ENCODE results near the gene ING4. TPM values are rescaled to one million over a fixed set of nuclear protein-coding genes. Genes with fewer than 3 reads are reported as not detected.

ING4 gene
- total and polyA plus RNA-seq, 2 of the 13 experiments (the other 11 are each of a cell fraction or from before 2014, with no cell fraction given), result 14.4 to 32.4 TPM

GRCh38 chr12:6613776-6614512 is 49.0 kb downstream of the ING4 start (continued):
- TF ChIP-seq ZNF773 (CRISPR knock-in tag; IDR thresholded peaks at IDR 0.05; ENCODE audit: borderline replicate concordance), result no peak
- TF ChIP-seq FOXO1 (CRISPR knock-in tag; IDR thresholded peaks at IDR 0.05), result no peak
- TF ChIP-seq NCOA1 (CRISPR knock-in tag; IDR thresholded peaks at IDR 0.05), result no peak
- TF ChIP-seq NCOA2 (CRISPR knock-in tag; IDR thresholded peaks at IDR 0.05), result no peak
- peak; percentile 72 for TF ChIP-seq POLR2G (IDR thresholded peaks at IDR 0.05; ENCODE audit: low read depth, low read length)
- TF ChIP-seq ADNP (CRISPR knock-in tag; IDR thresholded peaks at IDR 0.05), result no peak
- no peak for TF ChIP-seq ONECUT2 (CRISPR knock-in tag; IDR thresholded peaks at IDR 0.05)
- TF ChIP-seq HINFP (CRISPR knock-in tag; IDR thresholded peaks at IDR 0.05; ENCODE audit: low read depth), result no peak
- TF ChIP-seq ZBTB8A (CRISPR knock-in tag; IDR thresholded peaks at IDR 0.05; ENCODE audit: borderline replicate concordance, low read depth), result no peak
- no peak for TF ChIP-seq RFXANK (CRISPR knock-in tag; IDR thresholded peaks at IDR 0.05)
- no peak for TF ChIP-seq KDM4B (CRISPR knock-in tag; IDR thresholded peaks at IDR 0.05)
- TF ChIP-seq DNMT3B (CRISPR knock-in tag; conservative IDR thresholded peaks at IDR 0.05), result no peak
- TF ChIP-seq ZNF326 (CRISPR knock-in tag; IDR thresholded peaks at IDR 0.05; ENCODE audit: borderline replicate concordance), result no peak
- TF ChIP-seq SP2 (CRISPR knock-in tag; IDR thresholded peaks at IDR 0.05), result peak; percentile 45
- TF ChIP-seq EEA1 (CRISPR knock-in tag; IDR thresholded peaks at IDR 0.05; ENCODE audit: borderline replicate concordance), result no peak
- peak; percentile 46; the same call in 1 of the 2 replicates for TF ChIP-seq ZNF768 (CRISPR knock-in tag; IDR thresholded peaks at IDR 0.05)
- TF ChIP-seq SIN3A (IDR thresholded peaks at IDR 0.05; ENCODE audit: borderline replicate concordance, low read depth, low read length), result no peak
- peak; percentile 38; the same call in 1 of the 2 replicates for TF ChIP-seq ZNF317 (CRISPR knock-in tag; IDR thresholded peaks at IDR 0.05)
- no peak for TF ChIP-seq ZNF136 (CRISPR knock-in tag; IDR thresholded peaks at IDR 0.05; ENCODE audit: low read depth)
- no peak for TF ChIP-seq TRIM24 (CRISPR knock-in tag; IDR thresholded peaks at IDR 0.05)
- TF ChIP-seq CREB1 (IDR thresholded peaks at IDR 0.05), result no peak
- TF ChIP-seq CREB1 (CRISPR knock-in tag; IDR thresholded peaks at IDR 0.05), result no peak
- peak; percentile 66; the same call in 1 of the 2 replicates for TF ChIP-seq YEATS2 (CRISPR knock-in tag; IDR thresholded peaks at IDR 0.05; ENCODE audit: borderline replicate concordance)
- TF ChIP-seq ZNF782 (CRISPR knock-in tag; IDR thresholded peaks at IDR 0.05; ENCODE audit: borderline replicate concordance), result peak; percentile 81; the same call in 1 of the 2 replicates
- no peak for TF ChIP-seq SMAD1 (CRISPR knock-in tag; IDR thresholded peaks at IDR 0.05; ENCODE audit: borderline replicate concordance, low read depth)
- peak; percentile 93 for TF ChIP-seq ZFX (CRISPR knock-in tag; IDR thresholded peaks at IDR 0.05; ENCODE audit: low read depth)
- no peak for TF ChIP-seq ZBTB34 (CRISPR knock-in tag; IDR thresholded peaks at IDR 0.05)
- no peak; the same call in 1 of the 2 replicates for TF ChIP-seq ZSCAN25 (CRISPR knock-in tag; IDR thresholded peaks at IDR 0.05)
- peak; percentile 62 for TF ChIP-seq CBX1 (IDR thresholded peaks at IDR 0.05; ENCODE audit: low read depth)
- TF ChIP-seq ZNF747 (CRISPR knock-in tag; IDR thresholded peaks at IDR 0.05; ENCODE audit: borderline replicate concordance), result no peak
